ENCODE results near the gene KIAA1671. TPM values are rescaled to one million over a fixed set of nuclear protein-coding genes. Genes with fewer than 3 reads are reported as not detected.
A peak's percentile ranks its signal among the peaks of the same experiment; 100 is the strongest.

Gene KIAA1671
- polyA plus RNA-seq, 2 donors: 14.2 to 17.7 TPM

DNA sequence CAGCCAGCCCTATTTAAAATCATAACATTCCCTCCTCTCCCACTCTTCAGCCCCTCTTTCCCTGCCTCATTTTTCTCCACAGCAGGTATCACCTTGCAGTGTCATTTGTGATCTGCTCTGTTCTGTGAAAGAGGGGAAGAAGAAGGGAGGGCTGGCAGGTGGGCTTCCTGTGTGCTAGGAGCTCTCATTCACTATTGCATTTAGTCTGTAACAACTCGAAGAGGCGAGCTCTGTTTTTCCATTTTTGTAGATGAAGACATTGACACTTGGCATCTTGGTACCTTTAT lies 195.1 kb downstream of the KIAA1671 start:
- H3K4me3 ChIP-seq (ENCODE audit: low read depth in 1 of 2, low read length in 2 of 2): no peak overlapping the region
- peaks cover 0 to 3% of the 10 kb centered on the region in 2 donors for H3K36me3 ChIP-seq (ENCODE audit: control insufficient read depth in 2 of 2, insufficient read depth in 2 of 2, low read length in 1 of 2)
- no peaks in the 10 kb centered on the region for H3K9me3 ChIP-seq (ENCODE audit: control insufficient read depth in 2 of 2, insufficient read depth in 1 of 2, low read depth in 1 of 2, low read length in 1 of 2)
- peaks cover 0 to 7% of the 10 kb centered on the region in 2 donors for H3K4me1 ChIP-seq (ENCODE audit: control insufficient read depth in 2 of 2, insufficient read depth in 2 of 2, low read length in 1 of 2)
- peak overlapping the region in 1 of 2 donors; percentile 73 for H3K27ac ChIP-seq (ENCODE audit: low read depth in 2 of 2, low read length in 1 of 2)
- H3K27me3 ChIP-seq (ENCODE audit: control insufficient read depth in 1 of 2, insufficient read depth in 2 of 2, low read length in 2 of 2): no peaks in the 10 kb centered on the region
- 64 to 67% methylated on average over 2 of the region's 2 CpGs for WGBS, 2 donors

DNA sequence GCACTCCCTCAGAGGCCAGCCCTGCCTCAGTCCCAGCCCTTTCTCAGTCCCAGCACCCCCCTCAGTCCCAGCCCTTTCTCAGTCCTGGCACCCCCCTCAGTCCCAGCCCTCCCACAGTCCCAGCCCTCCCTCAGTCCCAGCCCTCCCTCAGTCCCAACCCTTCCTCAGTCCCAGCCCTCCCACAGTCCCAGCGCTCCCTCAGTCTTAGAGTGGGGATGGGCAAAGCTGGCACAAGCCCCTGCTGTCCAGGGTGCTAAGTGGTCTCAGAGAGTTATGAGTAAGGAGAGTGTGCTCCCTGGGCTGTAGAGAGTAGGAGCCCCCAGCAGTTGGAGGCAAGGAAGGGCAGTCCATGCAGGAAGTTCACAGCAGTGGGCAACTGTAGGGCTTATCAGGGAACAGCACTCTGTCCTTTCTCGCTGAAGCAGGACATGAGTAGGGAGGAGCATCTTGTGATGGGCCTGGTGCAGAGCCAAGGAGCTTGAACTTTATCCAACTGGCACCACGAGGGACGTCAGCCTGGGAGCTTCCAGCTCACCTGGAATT lies 195.7 kb downstream of the KIAA1671 start:
- WGBS, 2 donors: 13 to 17% methylated on average over 4 of the region's 4 CpGs
- Histone ChIP-seq H3K36me3 (ENCODE audit: control insufficient read depth in 2 of 2, insufficient read depth in 2 of 2, low read length in 1 of 2) (peaks cover 0 to 3% of the 10 kb centered on the region in 2 donors), H3K4me1 (ENCODE audit: control insufficient read depth in 2 of 2, insufficient read depth in 2 of 2, low read length in 1 of 2) (peaks cover 0 to 7% of the 10 kb centered on the region in 2 donors), H3K27ac (ENCODE audit: low read depth in 2 of 2, low read length in 1 of 2) (peak overlapping the region; percentile 72 to 73), H3K9me3 (ENCODE audit: control insufficient read depth in 2 of 2, insufficient read depth in 1 of 2, low read depth in 1 of 2, low read length in 1 of 2) (no peaks in the 10 kb centered on the region), H3K4me3 (ENCODE audit: low read depth in 1 of 2, low read length in 2 of 2) (no peak overlapping the region), H3K27me3 (ENCODE audit: control insufficient read depth in 1 of 2, insufficient read depth in 2 of 2, low read length in 2 of 2) (no peaks in the 10 kb centered on the region)

DNA sequence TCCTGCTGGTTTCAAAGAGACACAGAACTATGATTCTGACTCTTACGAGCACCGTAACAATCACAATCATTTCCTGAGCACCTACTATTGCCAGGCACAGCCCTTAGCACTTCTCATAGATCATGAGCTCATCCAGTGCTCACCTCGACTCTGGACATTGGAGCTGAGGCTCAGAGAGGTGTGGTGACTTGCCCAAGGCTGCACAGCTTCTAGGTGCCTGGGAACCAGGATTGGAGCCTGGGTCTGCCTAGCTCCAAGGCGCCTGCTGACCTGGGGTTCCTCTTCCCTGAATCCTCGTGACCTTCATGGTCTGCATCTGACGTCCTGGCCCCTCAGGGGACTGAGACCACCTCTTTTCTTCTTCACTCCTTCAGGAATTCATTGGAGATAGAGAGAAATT lies 196.5 kb downstream of the KIAA1671 start:
- H3K36me3 ChIP-seq (ENCODE audit: control insufficient read depth in 2 of 2, insufficient read depth in 2 of 2, low read length in 1 of 2): peaks cover 0 to 3% of the 10 kb centered on the region in 2 donors
- H3K4me1 ChIP-seq (ENCODE audit: control insufficient read depth in 2 of 2, insufficient read depth in 2 of 2, low read length in 1 of 2): peaks cover 0 to 14% of the 10 kb centered on the region in 2 donors
- peak overlapping the region in 1 of 2 donors; percentile 72 for H3K27ac ChIP-seq (ENCODE audit: low read depth in 2 of 2, low read length in 1 of 2)
- H3K9me3 ChIP-seq (ENCODE audit: control insufficient read depth in 2 of 2, insufficient read depth in 1 of 2, low read depth in 1 of 2, low read length in 1 of 2): no peaks in the 10 kb centered on the region
- WGBS, 2 donors: 60 to 74% methylated on average over 6 of the region's 6 CpGs
- no peaks in the 10 kb centered on the region for H3K27me3 ChIP-seq (ENCODE audit: control insufficient read depth in 1 of 2, insufficient read depth in 2 of 2, low read length in 2 of 2)
- no peak overlapping the region for H3K4me3 ChIP-seq (ENCODE audit: low read depth in 1 of 2, low read length in 2 of 2)

DNA sequence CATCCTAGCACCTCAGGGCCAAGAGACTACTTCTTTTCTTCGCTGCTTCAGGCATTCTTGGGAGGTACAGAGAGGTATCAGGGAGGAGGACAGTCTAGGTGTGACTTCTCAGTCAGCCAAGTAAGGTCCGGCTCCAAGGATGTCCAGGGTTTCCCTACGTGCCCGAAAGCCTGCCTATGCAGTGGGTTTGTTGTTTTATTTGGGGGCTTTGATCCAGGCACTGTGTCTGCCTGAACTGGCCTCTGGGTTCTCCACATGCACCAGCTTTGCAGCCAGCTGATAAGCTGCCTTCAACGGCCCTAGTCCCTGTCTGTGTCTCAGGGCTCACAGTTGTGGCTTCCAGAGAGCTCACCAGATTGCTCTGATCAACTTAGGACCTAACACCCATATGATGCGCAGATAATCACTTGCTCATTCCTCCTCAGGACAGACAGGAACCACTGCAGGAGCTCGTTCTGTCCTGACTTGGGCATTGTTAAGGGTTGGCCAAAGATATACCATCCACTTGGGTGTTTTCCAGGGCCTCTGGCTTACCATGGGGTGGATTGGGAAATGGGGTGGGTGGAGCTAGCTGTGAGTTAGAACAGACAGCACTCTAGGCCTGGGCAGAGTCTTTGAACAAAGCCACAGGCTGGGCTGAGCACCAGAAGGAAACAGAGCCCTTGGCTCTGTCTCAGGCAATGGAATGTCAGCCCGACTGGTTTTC lies 201.6 kb downstream of the KIAA1671 start:
- no peaks in the 10 kb centered on the region for H3K9me3 ChIP-seq (ENCODE audit: control insufficient read depth in 2 of 2, insufficient read depth in 1 of 2, low read depth in 1 of 2, low read length in 1 of 2)
- WGBS, 2 donors: 44 to 52% methylated on average over 8 of the region's 8 CpGs
- no peak overlapping the region for H3K4me3 ChIP-seq (ENCODE audit: low read depth in 1 of 2, low read length in 2 of 2)
- H3K27me3 ChIP-seq (ENCODE audit: control insufficient read depth in 1 of 2, insufficient read depth in 2 of 2, low read length in 2 of 2): no peaks in the 10 kb centered on the region
- peaks cover 7 to 26% of the 10 kb centered on the region in 2 donors for H3K4me1 ChIP-seq (ENCODE audit: control insufficient read depth in 2 of 2, insufficient read depth in 2 of 2, low read length in 1 of 2)
- H3K36me3 ChIP-seq (ENCODE audit: control insufficient read depth in 2 of 2, insufficient read depth in 2 of 2, low read length in 1 of 2): peaks cover 0 to 3% of the 10 kb centered on the region in 2 donors
- H3K27ac ChIP-seq (ENCODE audit: low read depth in 2 of 2, low read length in 1 of 2): peak overlapping the region; percentile 90 to 93

DNA sequence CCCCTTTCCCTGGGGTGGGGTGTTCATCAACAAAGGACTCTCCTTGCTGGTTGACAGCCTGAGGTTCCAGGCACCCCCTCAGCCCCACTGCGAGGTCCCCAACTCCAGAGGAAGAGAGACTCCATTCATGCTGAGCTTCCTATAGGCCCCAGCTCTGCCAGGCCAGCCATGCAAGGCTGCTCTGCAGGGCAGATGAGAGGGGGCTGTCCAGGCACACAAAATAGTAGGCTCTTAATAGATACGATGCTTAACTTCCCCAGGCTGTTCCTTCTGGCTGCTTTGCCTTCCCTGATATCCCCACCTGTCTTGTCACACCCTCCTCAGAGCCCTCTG lies 202.1 kb downstream of the KIAA1671 start:
- Histone ChIP-seq H3K4me3 (ENCODE audit: low read depth in 1 of 2, low read length in 2 of 2) (no peak overlapping the region), H3K27ac (ENCODE audit: low read depth in 2 of 2, low read length in 1 of 2) (peak overlapping the region; percentile 90 to 93), H3K4me1 (ENCODE audit: control insufficient read depth in 2 of 2, insufficient read depth in 2 of 2, low read length in 1 of 2) (peaks cover 7 to 27% of the 10 kb centered on the region in 2 donors)

DNA sequence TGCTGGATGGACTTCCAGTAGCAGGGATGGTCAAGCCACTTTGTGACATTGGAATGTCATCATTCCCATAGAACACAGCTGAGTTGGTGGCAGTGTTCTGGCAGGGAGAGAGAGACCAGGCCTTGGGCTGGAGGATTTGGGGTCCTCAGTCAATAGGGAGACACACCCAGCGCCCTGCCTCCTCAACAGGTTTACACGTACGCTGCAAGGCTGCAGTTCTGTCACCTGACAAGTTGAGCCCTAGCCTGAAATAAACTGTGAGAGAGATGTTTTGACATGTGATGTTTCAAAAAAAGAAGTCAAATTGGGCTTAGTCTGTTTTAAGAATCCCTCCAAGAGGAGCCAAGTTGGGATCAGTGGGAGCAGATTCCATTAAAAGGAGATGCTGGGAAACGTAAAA lies 204.2 kb downstream of the KIAA1671 start:
- Histone ChIP-seq H3K36me3 (ENCODE audit: control insufficient read depth in 2 of 2, insufficient read depth in 2 of 2, low read length in 1 of 2) (peaks cover 0 to 7% of the 10 kb centered on the region in 2 donors), H3K4me3 (ENCODE audit: low read depth in 1 of 2, low read length in 2 of 2) (no peak overlapping the region), H3K4me1 (ENCODE audit: control insufficient read depth in 2 of 2, insufficient read depth in 2 of 2, low read length in 1 of 2) (peaks cover 7 to 37% of the 10 kb centered on the region in 2 donors), H3K27ac (ENCODE audit: low read depth in 2 of 2, low read length in 1 of 2) (peak overlapping the region in 1 of 2 donors; percentile 52), H3K27me3 (ENCODE audit: control insufficient read depth in 1 of 2, insufficient read depth in 2 of 2, low read length in 2 of 2) (no peaks in the 10 kb centered on the region), H3K9me3 (ENCODE audit: control insufficient read depth in 2 of 2, insufficient read depth in 1 of 2, low read depth in 1 of 2, low read length in 1 of 2) (no peaks in the 10 kb centered on the region)
- 37 to 52% methylated on average over 4 of the region's 4 CpGs for WGBS, 2 donors

More for the DNA sequence above, 202.1 kb downstream of the KIAA1671 start:
- 27 to 34% methylated on average over 2 of the region's 2 CpGs for WGBS, 2 donors
- no peaks in the 10 kb centered on the region for H3K27me3 ChIP-seq (ENCODE audit: control insufficient read depth in 1 of 2, insufficient read depth in 2 of 2, low read length in 2 of 2)
- H3K9me3 ChIP-seq (ENCODE audit: control insufficient read depth in 2 of 2, insufficient read depth in 1 of 2, low read depth in 1 of 2, low read length in 1 of 2): no peaks in the 10 kb centered on the region
- peaks cover 0 to 3% of the 10 kb centered on the region in 2 donors for H3K36me3 ChIP-seq (ENCODE audit: control insufficient read depth in 2 of 2, insufficient read depth in 2 of 2, low read length in 1 of 2)

DNA sequence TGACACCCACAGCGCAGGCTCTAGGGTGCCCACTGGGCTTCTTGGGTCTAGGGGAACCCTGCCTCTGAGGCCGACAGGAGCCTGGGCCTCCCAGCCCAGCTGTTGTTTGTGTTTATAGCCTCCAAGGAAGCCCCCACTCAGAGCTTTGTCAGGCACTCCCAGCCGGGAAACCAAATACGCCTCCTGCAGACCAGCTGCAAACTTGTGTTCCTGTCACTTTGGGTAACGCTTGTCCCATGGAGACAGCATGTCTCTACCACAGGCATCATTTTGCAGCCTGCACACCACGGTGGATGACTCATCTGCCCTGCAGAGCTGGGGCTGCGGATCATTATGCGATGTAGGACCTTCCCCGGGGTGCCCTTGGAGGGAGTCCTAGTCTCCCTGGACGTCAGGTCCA lies 206.5 kb downstream of the KIAA1671 start:
- Histone ChIP-seq H3K27me3 (ENCODE audit: control insufficient read depth in 1 of 2, insufficient read depth in 2 of 2, low read length in 2 of 2) (no peaks in the 10 kb centered on the region), H3K27ac (ENCODE audit: low read depth in 2 of 2, low read length in 1 of 2) (no peak overlapping the region), H3K9me3 (ENCODE audit: control insufficient read depth in 2 of 2, insufficient read depth in 1 of 2, low read depth in 1 of 2, low read length in 1 of 2) (no peaks in the 10 kb centered on the region), H3K4me3 (ENCODE audit: low read depth in 1 of 2, low read length in 2 of 2) (no peak overlapping the region), H3K36me3 (ENCODE audit: control insufficient read depth in 2 of 2, insufficient read depth in 2 of 2, low read length in 1 of 2) (peaks cover 0 to 7% of the 10 kb centered on the region in 2 donors), H3K4me1 (ENCODE audit: control insufficient read depth in 2 of 2, insufficient read depth in 2 of 2, low read length in 1 of 2) (peaks cover 7 to 31% of the 10 kb centered on the region in 2 donors)
- WGBS, 2 donors: 48 to 49% methylated on average over 10 of the region's 10 CpGs

DNA sequence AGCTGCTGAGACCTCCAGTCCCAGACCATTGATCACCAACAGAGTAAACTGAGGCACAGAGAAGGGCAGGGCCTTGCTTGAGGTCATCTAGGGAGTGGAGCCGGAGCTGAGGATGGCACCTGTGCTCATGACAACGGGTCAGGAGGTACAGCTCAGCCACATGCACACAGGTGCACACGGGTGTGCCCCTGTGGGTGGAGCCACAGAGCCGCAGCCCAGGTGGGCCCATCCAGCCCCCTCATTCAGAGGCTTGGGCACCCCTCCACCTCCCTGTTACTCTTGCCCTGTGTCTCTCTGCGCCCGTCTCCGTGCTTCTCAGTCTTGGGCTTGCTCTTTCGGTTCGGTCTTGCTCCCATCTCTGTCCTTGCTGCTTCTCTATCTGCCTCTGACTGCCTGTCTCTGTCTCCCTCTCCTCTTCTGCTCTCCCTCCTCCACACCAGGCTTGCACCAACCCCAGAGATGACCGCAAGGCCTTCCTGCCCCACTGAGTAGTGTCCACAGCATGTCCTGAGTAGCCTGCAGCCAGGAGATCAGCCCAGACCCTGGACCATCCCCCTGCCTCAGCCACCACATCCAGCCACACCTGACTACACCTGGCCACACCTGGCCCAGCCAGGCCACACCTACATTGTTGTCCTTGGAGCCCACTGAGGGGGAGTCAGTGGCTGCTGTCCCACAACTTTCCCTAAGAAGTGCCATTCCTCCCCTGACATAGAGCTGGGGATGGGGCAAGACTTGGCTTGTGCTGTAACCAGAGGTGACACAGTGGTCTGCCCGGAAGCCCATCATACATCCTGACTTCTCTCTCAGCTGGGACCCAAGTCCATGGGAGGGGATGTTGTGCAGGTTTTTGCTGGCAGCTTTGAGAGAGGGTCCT lies 207.8 kb downstream of the KIAA1671 start:
- WGBS, 2 donors: 78 to 85% methylated on average over 11 of the region's 11 CpGs
- peaks cover 3 to 25% of the 10 kb centered on the region in 2 donors for H3K4me1 ChIP-seq (ENCODE audit: control insufficient read depth in 2 of 2, insufficient read depth in 2 of 2, low read length in 1 of 2)

DNA sequence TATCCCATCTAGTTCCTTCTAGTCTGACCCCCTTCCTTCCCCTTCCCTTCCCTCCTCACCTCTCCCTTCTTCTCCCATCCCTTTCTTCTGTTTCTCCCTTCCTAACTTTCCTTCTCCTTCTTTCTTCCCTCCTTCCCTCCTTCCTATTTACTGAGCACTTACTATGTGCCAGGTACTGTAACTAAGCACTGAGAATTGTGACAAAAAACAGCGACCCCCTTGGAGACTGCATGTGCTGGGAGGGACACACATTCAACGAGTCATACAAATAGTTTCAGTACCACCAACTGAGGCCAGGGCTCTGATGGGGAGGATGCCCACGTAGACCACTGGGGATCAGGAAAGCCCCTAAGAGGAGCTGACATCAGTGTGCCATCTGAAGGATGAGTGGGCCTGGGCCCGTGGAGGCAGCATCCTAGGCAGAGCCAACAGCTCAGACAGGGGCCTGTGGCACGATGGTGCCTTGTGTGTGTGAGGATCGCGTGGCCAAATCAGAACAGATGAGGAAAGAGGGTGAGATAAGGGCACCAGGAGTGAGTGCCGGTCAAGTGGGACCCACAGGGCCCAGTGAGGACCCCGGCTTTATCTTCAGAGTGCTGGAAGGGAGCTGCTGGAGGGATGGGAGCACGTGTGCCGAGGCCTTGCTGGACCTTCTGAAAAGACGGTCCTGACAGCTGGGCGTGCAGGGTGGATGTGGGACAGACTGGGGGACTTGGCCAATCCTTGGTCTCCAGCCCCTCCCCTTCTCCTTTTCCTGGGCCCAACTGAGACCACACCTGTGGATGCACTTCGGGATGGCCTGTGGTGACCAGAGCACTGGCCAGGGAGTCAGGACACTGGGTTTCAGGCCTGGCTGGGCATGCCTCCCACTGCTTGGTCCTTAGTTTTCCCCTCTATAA lies 208.8 kb downstream of the KIAA1671 start:
- no peaks in the 10 kb centered on the region for H3K9me3 ChIP-seq (ENCODE audit: control insufficient read depth in 2 of 2, insufficient read depth in 1 of 2, low read depth in 1 of 2, low read length in 1 of 2)
- H3K4me1 ChIP-seq (ENCODE audit: control insufficient read depth in 2 of 2, insufficient read depth in 2 of 2, low read length in 1 of 2): peaks cover 6 to 33% of the 10 kb centered on the region in 2 donors
- H3K27ac ChIP-seq (ENCODE audit: low read depth in 2 of 2, low read length in 1 of 2): no peak overlapping the region
- 80 to 81% methylated on average over 14 of the region's 14 CpGs for WGBS, 2 donors
- H3K4me3 ChIP-seq (ENCODE audit: low read depth in 1 of 2, low read length in 2 of 2): no peak overlapping the region
- no peaks in the 10 kb centered on the region for H3K27me3 ChIP-seq (ENCODE audit: control insufficient read depth in 1 of 2, insufficient read depth in 2 of 2, low read length in 2 of 2)
- peaks cover 0 to 7% of the 10 kb centered on the region in 2 donors for H3K36me3 ChIP-seq (ENCODE audit: control insufficient read depth in 2 of 2, insufficient read depth in 2 of 2, low read length in 1 of 2)

More for the DNA sequence above, 207.8 kb downstream of the KIAA1671 start:
- no peaks in the 10 kb centered on the region for H3K9me3 ChIP-seq (ENCODE audit: control insufficient read depth in 2 of 2, insufficient read depth in 1 of 2, low read depth in 1 of 2, low read length in 1 of 2)
- peak overlapping the region in 1 of 2 donors; percentile 35 for H3K27ac ChIP-seq (ENCODE audit: low read depth in 2 of 2, low read length in 1 of 2)
- no peak overlapping the region for H3K4me3 ChIP-seq (ENCODE audit: low read depth in 1 of 2, low read length in 2 of 2)
- H3K27me3 ChIP-seq (ENCODE audit: control insufficient read depth in 1 of 2, insufficient read depth in 2 of 2, low read length in 2 of 2): no peaks in the 10 kb centered on the region
- peaks cover 0 to 7% of the 10 kb centered on the region in 2 donors for H3K36me3 ChIP-seq (ENCODE audit: control insufficient read depth in 2 of 2, insufficient read depth in 2 of 2, low read length in 1 of 2)

All from esophagus (tissue), 2 donors.